ENCODE data around the gene DDX54. TPM values are rescaled to one million over a fixed set of nuclear protein-coding genes. Genes with fewer than 3 reads are reported as not detected.
A peak's percentile ranks its signal among the peaks of the same experiment; 100 is the strongest.

DDX54 gene
- total and polyA plus RNA-seq, 2 of the 8 experiments (the other 6 are each of a cell fraction or from before 2014, with no cell fraction given), result 64.9 to 113 TPM

GRCh38 chr12:113196582-113196981 is 11.3 kb upstream of the DDX54 start:
- H3K4me2 ChIP-seq (ENCODE audit: insufficient read depth in 1 of 2, low read depth in 2 of 2, low read length in 2 of 2), result no peak overlapping the region
- H2BK120ac ChIP-seq (replicated peaks; ENCODE audit: low read depth, low read length), result no peak overlapping the region
- no peaks in the 10 kb centered on the region for H3K23me2 ChIP-seq (ENCODE audit: low read depth, low read length)
- peak overlapping the region; percentile 7 for H3K18ac ChIP-seq (ENCODE audit: extremely low read depth, low read length)
- DNase-seq (ENCODE audit: low read depth in 1 of 2, low spot score in 2 of 2), result no peak
- no peak overlapping the region for H3K56ac ChIP-seq (replicated peaks; ENCODE audit: insufficient read length, low read depth, low read length)
- H3K9ac ChIP-seq (replicated peaks in 1 of 4; ENCODE audit: extremely low read depth in 1 of 4, low read depth in 3 of 4, low read length in 3 of 4), result no peak overlapping the region
- H2BK15ac ChIP-seq (ENCODE audit: low read length), result no peak overlapping the region
- no peak overlapping the region for H2BK5ac ChIP-seq (ENCODE audit: low read depth, low read length)
- FAIRE-seq, result no peak
- no peak overlapping the region for H2AK5ac ChIP-seq (ENCODE audit: low read depth, low read length)
- H3K79me2 ChIP-seq (ENCODE audit: control insufficient read depth in 1 of 2, insufficient read depth in 2 of 2, low read length in 2 of 2), result no peaks in the 10 kb centered on the region
- peaks cover 0 to 6% (median 2%) of the 10 kb centered on the region in 4 experiments; a peak in 3 of 8 replicates for H3K36me3 ChIP-seq (ENCODE audit: control insufficient read depth in 2 of 4, insufficient read depth in 4 of 4, low read length in 3 of 4)
- no peaks in the 10 kb centered on the region for H3K27me3 ChIP-seq (replicated peaks in 1 of 4; ENCODE audit: control insufficient read depth in 3 of 4, extremely low read depth in 1 of 4, insufficient read depth in 3 of 4, low read length in 3 of 4)
- H2AFZ ChIP-seq (ENCODE audit: low read length), result no peak overlapping the region
- ChIA-PET POLR2A (ENCODE audit: partially characterized antibody) (interaction anchor here (0.9 to 3.5 kb wide), 5 partner anchors 11 to 25 kb away, joined by 3 to 30 read pairs (median 5); partner anchors contain the start of genes DDX54, RITA1 and TPCN1), CTCF (ENCODE audit: partially characterized antibody) (interaction anchor here (0.9 to 1.9 kb wide), 13 partner anchors 11 to 229 kb away, joined by 3 to 10 read pairs (median 3); no protein-coding TSS in a partner anchor)
- no peaks in the 10 kb centered on the region for H3K9me3 ChIP-seq (ENCODE audit: insufficient read depth in 2 of 2, low read depth in 1 of 2, low read length in 1 of 2)
- 73% methylated on average over 7 of the region's 7 CpGs; no CpG with 5 or more reads in 1 of the 2 experiments for WGBS, 2 experiments (ENCODE audit: extremely low coverage in 1 of 2, insufficient coverage in 1 of 2, insufficient read length in 1 of 2, insufficient replicate concordance in 2 of 2, low coverage in 1 of 2, low lambda C conversion rate in 2 of 2, missing lambda C conversion rate in 1 of 2)
- H3K23ac ChIP-seq (ENCODE audit: insufficient read length), result no peak overlapping the region
- H4K91ac ChIP-seq (replicated peaks; ENCODE audit: insufficient read length, low read length), result no peak overlapping the region
- no peaks in the 10 kb centered on the region for H4K20me1 ChIP-seq (replicated peaks in 1 of 2; ENCODE audit: control insufficient read depth in 1 of 2, insufficient read depth in 2 of 2, low read length in 2 of 2)
- no peak overlapping the region for H2BK20ac ChIP-seq (ENCODE audit: low read length)
- H3K79me1 ChIP-seq (ENCODE audit: low read depth, low read length), result no peaks in the 10 kb centered on the region
- H3K4ac ChIP-seq (replicated peaks; ENCODE audit: insufficient read length, low read depth, low read length), result no peak overlapping the region
- H3K4me1 ChIP-seq (replicated peaks in 1 of 4; ENCODE audit: control insufficient read depth in 3 of 4, insufficient read depth in 4 of 4, low read length in 3 of 4), result peaks cover 0 to 5% (median 0%) of the 10 kb centered on the region in 4 experiments; a peak in 2 of 7 replicates
- H3K27ac ChIP-seq (ENCODE audit: low read depth, low read length), result no peak overlapping the region
- H3K4me3 ChIP-seq (ENCODE audit: extremely low read depth in 1 of 4, insufficient read depth in 2 of 4, low read depth in 3 of 4, low read length in 4 of 4), result no peak overlapping the region
- H3K14ac ChIP-seq (ENCODE audit: insufficient read length), result no peak overlapping the region
- no peak overlapping the region for H4K8ac ChIP-seq (ENCODE audit: extremely low read depth, insufficient read depth, low read length)
- H2BK12ac ChIP-seq (ENCODE audit: low read depth, low read length), result 0 out of 2 replicates have a peak overlapping the region, but pooled peaks have one; percentile 60
- no peak overlapping the region for H4K5ac ChIP-seq (ENCODE audit: insufficient read length, low read depth, low read length)
- TF ChIP-seq CTBP2 (IDR thresholded peaks at IDR 0.05; ENCODE audit: borderline replicate concordance, insufficient read depth, insufficient read length, low read length), result no peak
- no peak for TF ChIP-seq KDM5A (IDR thresholded peaks at IDR 0.05; ENCODE audit: low read length)
- TF ChIP-seq USF2 (IDR thresholded peaks at IDR 0.05; ENCODE audit: low read length), result no peak
- TF ChIP-seq ZNF274 (IDR thresholded peaks at IDR 0.05; ENCODE audit: borderline replicate concordance, extremely low read depth, low read length), result no peak
- TF ChIP-seq CREB1 (IDR thresholded peaks at IDR 0.05), result no peak
- TF ChIP-seq RXRA (IDR thresholded peaks at IDR 0.05; ENCODE audit: insufficient read depth, low read depth, low read length), result no peak
- no peak for TF ChIP-seq KDM1A (IDR thresholded peaks at IDR 0.05; ENCODE audit: borderline replicate concordance, low read length)
- no peak for TF ChIP-seq NANOG (IDR thresholded peaks at IDR 0.05; ENCODE audit: insufficient read depth, low read depth, low read length, poor library complexity, severe bottlenecking)
- no peak for TF ChIP-seq BACH1 (IDR thresholded peaks at IDR 0.05; ENCODE audit: low read length)
- no peak for TF ChIP-seq ATF3 (IDR thresholded peaks at IDR 0.05; ENCODE audit: insufficient read depth, low read depth, low read length)
- TF ChIP-seq EZH2 (IDR thresholded peaks at IDR 0.05; ENCODE audit: low read depth, low read length, severe bottlenecking), result no peak
